WTC11 (cell line): ENCODE measurements around the gene VPS52.

Experiments
- ATF2 ChIP-seq: sonication (generic); formaldehyde crosslinking; IDR thresholded peaks from 2 replicates; pipeline ENCODE4 v1.8.1; 2022; ENCODE audit warnings: low read depth, missing genetic modification reagents, borderline replicate concordance
- TF ChIP-seq, protein P1 (sequence below): sonication (generic); formaldehyde crosslinking; IDR thresholded peaks from 2 replicates; pipeline ENCODE4 v1.8.0; 2022; ENCODE audit warnings: missing genetic modification reagents
- TF ChIP-seq, protein P2 (sequence below): fragments of 200-600 bp; IDR thresholded peaks from 2 replicates; pipeline ENCODE4 v1.8.0; 2022; ENCODE audit warnings: antibody characterized with exemption
- TF ChIP-seq, protein P3 (sequence below): sonication (generic); formaldehyde crosslinking; IDR thresholded peaks from 2 replicates; pipeline ENCODE4 v1.8.0; 2022; ENCODE audit warnings: mild to moderate bottlenecking, missing genetic modification reagents

- TF ChIP-seq, protein P1, sequence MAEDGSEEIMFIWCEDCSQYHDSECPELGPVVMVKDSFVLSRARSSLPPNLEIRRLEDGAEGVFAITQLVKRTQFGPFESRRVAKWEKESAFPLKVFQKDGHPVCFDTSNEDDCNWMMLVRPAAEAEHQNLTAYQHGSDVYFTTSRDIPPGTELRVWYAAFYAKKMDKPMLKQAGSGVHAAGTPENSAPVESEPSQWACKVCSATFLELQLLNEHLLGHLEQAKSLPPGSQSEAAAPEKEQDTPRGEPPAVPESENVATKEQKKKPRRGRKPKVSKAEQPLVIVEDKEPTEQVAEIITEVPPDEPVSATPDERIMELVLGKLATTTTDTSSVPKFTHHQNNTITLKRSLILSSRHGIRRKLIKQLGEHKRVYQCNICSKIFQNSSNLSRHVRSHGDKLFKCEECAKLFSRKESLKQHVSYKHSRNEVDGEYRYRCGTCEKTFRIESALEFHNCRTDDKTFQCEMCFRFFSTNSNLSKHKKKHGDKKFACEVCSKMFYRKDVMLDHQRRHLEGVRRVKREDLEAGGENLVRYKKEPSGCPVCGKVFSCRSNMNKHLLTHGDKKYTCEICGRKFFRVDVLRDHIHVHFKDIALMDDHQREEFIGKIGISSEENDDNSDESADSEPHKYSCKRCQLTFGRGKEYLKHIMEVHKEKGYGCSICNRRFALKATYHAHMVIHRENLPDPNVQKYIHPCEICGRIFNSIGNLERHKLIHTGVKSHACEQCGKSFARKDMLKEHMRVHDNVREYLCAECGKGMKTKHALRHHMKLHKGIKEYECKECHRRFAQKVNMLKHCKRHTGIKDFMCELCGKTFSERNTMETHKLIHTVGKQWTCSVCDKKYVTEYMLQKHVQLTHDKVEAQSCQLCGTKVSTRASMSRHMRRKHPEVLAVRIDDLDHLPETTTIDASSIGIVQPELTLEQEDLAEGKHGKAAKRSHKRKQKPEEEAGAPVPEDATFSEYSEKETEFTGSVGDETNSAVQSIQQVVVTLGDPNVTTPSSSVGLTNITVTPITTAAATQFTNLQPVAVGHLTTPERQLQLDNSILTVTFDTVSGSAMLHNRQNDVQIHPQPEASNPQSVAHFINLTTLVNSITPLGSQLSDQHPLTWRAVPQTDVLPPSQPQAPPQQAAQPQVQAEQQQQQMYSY (CRISPR knock-in tag), result no peak
- TF ChIP-seq, protein P2, sequence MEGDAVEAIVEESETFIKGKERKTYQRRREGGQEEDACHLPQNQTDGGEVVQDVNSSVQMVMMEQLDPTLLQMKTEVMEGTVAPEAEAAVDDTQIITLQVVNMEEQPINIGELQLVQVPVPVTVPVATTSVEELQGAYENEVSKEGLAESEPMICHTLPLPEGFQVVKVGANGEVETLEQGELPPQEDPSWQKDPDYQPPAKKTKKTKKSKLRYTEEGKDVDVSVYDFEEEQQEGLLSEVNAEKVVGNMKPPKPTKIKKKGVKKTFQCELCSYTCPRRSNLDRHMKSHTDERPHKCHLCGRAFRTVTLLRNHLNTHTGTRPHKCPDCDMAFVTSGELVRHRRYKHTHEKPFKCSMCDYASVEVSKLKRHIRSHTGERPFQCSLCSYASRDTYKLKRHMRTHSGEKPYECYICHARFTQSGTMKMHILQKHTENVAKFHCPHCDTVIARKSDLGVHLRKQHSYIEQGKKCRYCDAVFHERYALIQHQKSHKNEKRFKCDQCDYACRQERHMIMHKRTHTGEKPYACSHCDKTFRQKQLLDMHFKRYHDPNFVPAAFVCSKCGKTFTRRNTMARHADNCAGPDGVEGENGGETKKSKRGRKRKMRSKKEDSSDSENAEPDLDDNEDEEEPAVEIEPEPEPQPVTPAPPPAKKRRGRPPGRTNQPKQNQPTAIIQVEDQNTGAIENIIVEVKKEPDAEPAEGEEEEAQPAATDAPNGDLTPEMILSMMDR, result no peak
- TF ChIP-seq, protein P3, sequence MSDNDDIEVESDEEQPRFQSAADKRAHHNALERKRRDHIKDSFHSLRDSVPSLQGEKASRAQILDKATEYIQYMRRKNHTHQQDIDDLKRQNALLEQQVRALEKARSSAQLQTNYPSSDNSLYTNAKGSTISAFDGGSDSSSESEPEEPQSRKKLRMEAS (CRISPR knock-in tag), result no peak
- TF ChIP-seq ATF2 (CRISPR knock-in tag), result no peak
These were observed 27.1 kb upstream of the VPS52 start, which contains the start of gene RGL2 for GRCh38 chr6:33298773-33299236.
